Trophoblast cell (in vitro differentiated cells and primary cell): Measurements from ENCODE around the gene RRAGB.
"Not testable (repeated sequence)": the region's sequence is repeated elsewhere in the genome, so short reads cannot be mapped to it uniquely, and the experiment has no call there.

Experiments used
- DNase-seq, 2 donors: peaks; one replicate each; pipeline ENCODE4 v3.0.0-alpha.2; 2016
- H2AFZ ChIP-seq: 2 replicates; pipeline ENCODE4 v1.6.1; 2013; ENCODE audit warnings: low read length, moderate library complexity, mild to moderate bottlenecking; ENCODE audit not compliant: insufficient read depth, poor library complexity
- H2AK5ac ChIP-seq: 2 replicates; pipeline ENCODE4 v1.6.1; 2013; ENCODE audit warnings: mild to moderate bottlenecking, low read length
- H2BK120ac ChIP-seq: 2 replicates; pipeline ENCODE4 v1.6.1; 2013; ENCODE audit warnings: low read length, mild to moderate bottlenecking, moderate library complexity; ENCODE audit not compliant: insufficient read depth, poor library complexity
- H2BK12ac ChIP-seq: 2 replicates; pipeline ENCODE4 v1.6.1; 2013; ENCODE audit warnings: mild to moderate bottlenecking, low read length, moderate library complexity
- H2BK5ac ChIP-seq: 2 replicates; pipeline ENCODE4 v1.6.1; 2013; ENCODE audit warnings: low read length, low read depth, moderate library complexity, mild to moderate bottlenecking; ENCODE audit not compliant: poor library complexity
- H3K14ac ChIP-seq: 2 replicates; pipeline ENCODE4 v1.6.1; 2013; ENCODE audit warnings: mild to moderate bottlenecking, low read length
- H3K18ac ChIP-seq: 2 replicates; pipeline ENCODE4 v1.6.1; 2013; ENCODE audit warnings: mild to moderate bottlenecking, low read length
- H3K23ac ChIP-seq: 2 replicates; pipeline ENCODE4 v1.6.1; 2013; ENCODE audit warnings: low read length
- H3K27ac ChIP-seq: 2 replicates; pipeline ENCODE4 v1.5.1; 2013; ENCODE audit warnings: low read depth, mild to moderate bottlenecking, inconsistent platforms, low read length, moderate library complexity
- H3K27me3 ChIP-seq: 2 replicates; pipeline ENCODE4 v1.6.1; 2013; ENCODE audit warnings: inconsistent platforms, mild to moderate bottlenecking, low read length, moderate library complexity; ENCODE audit not compliant: insufficient read depth
- H3K36me3 ChIP-seq, 2 experiments: 1 replicate in 1 of 2; 2 replicates in 1 of 2; pipeline ENCODE4 v1.6.1; 2013; ENCODE audit warnings: low read length in 2 of 2, mild to moderate bottlenecking in 2 of 2, moderate library complexity in 1 of 2; ENCODE audit not compliant: insufficient read depth in 2 of 2, control insufficient read depth in 1 of 2
- H3K4ac ChIP-seq: 2 replicates; pipeline ENCODE4 v1.6.1; 2013; ENCODE audit warnings: low read depth, mild to moderate bottlenecking, low read length, moderate library complexity
- H3K4me1 ChIP-seq, 2 experiments: 1 replicate in 1 of 2; 2 replicates in 1 of 2; pipeline ENCODE4 v1.6.1; 2013; ENCODE audit warnings: low read length in 2 of 2, mild to moderate bottlenecking in 2 of 2, moderate library complexity in 1 of 2; ENCODE audit not compliant: insufficient read depth in 2 of 2, control insufficient read depth in 1 of 2
- H3K4me2 ChIP-seq: 2 replicates; pipeline ENCODE4 v1.6.1; 2013; ENCODE audit warnings: inconsistent platforms, mild to moderate bottlenecking, low read length, moderate library complexity
- H3K4me3 ChIP-seq: 2 replicates; pipeline ENCODE4 v1.5.1; 2013; ENCODE audit warnings: mild to moderate bottlenecking, low read depth, low read length, inconsistent platforms
- H3K79me1 ChIP-seq: one replicate; pipeline ENCODE4 v1.6.1; 2013; ENCODE audit warnings: low read length
- H3K79me2 ChIP-seq: 2 replicates; pipeline ENCODE4 v1.6.1; 2013; ENCODE audit warnings: low read length, mild to moderate bottlenecking; ENCODE audit not compliant: control insufficient read depth, insufficient read depth, poor library complexity
- H3K9ac ChIP-seq: 2 replicates; pipeline ENCODE4 v1.6.1; 2013; ENCODE audit warnings: mild to moderate bottlenecking, low read length
- H3K9me3 ChIP-seq: 2 replicates; pipeline ENCODE4 v1.6.1; 2013; ENCODE audit warnings: low read depth, mild to moderate bottlenecking, control low read depth, inconsistent platforms, low read length; ENCODE audit not compliant: insufficient read depth
- H4K12ac ChIP-seq: 2 replicates; pipeline ENCODE4 v1.6.1; 2013; ENCODE audit warnings: low read depth, mild to moderate bottlenecking, low read length, moderate library complexity
- H4K8ac ChIP-seq: 2 replicates; pipeline ENCODE4 v1.6.1; 2013; ENCODE audit warnings: low read depth, mild to moderate bottlenecking, low read length, moderate library complexity
- H4K91ac ChIP-seq: one replicate; pipeline ENCODE4 v1.6.1; 2013; ENCODE audit warnings: low read depth, mild to moderate bottlenecking, low read length, moderate library complexity
- WGBS: extraction: QIAGEN DNeasy Blood & Tissue Kit; methylation state at CpG from one replicate; pipeline ENCODE4 v1.1.7; 2013; ENCODE audit warnings: missing lambda C conversion rate; ENCODE audit not compliant: insufficient read length, insufficient coverage; ENCODE audit errors: extremely low coverage; 5-methylcytosine and 5-hydroxymethylcytosine counted together

Gene RRAGB

DNA sequence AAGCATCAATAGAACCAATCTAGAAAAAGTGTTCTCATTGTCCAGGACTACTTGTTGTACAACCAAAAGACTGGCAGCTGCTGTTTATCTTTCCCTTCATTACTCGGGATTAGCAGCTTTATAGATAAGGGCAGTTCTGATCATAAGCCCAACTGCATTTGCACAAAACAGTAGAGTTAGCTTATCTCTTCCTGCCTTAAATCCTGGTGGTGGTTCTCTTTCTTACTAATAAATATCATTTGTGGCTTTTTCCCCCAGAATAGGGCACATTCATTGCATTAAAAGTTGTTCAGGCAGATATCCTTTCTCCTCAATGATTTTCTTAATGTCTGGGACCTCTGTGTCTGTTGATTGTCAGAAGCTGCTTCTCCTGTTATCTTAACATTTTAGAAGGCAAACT is 20.2 kb upstream of the RRAGB start:
- Histone ChIP-seq H3K9ac (no peak overlapping the region), H4K91ac (no peak overlapping the region), H3K23ac (no peak overlapping the region), H3K14ac (no peak overlapping the region), H3K18ac (no peak overlapping the region), H3K4me1 (no peaks in the 10 kb centered on the region), H2AK5ac (no peak overlapping the region), H3K27ac (no peak overlapping the region), H3K9me3 (peaks cover 4% of the 10 kb centered on the region), H3K36me3 (no peaks in the 10 kb centered on the region), H4K12ac (no peak overlapping the region), H2BK12ac (no peak overlapping the region), H3K4me2 (no peak overlapping the region), H3K79me1 (no peaks in the 10 kb centered on the region), H3K4ac (no peak overlapping the region), H2AFZ (no peak overlapping the region), H3K79me2 (no peaks in the 10 kb centered on the region), H4K8ac (no peak overlapping the region), H2BK5ac (no peak overlapping the region), H3K27me3 (no peaks in the 10 kb centered on the region), H2BK120ac (no peak overlapping the region), H3K4me3 (no peak overlapping the region)
- DNase-seq, result no peak
- no CpG with 5 or more reads among the region's 1 CpG for WGBS

DNA sequence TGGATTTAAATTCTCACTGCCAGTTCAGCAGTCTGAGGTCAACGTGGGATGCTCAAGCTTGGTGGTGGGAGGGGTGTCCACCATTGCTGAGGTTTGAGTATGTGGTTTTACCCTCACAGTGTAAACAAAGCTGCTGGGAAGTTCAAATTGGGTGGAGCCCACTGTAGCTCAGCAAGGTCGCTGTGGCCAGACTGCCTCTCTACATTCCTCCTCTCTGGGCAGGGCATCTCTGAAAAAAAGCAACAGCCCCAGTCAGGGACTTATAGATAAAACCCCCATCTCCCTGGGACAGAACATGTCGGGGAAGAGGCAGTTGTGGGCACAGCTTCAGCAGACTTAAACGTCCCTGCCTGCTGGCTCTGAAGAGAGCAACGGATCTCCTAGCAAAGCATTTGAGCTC is 14.9 kb upstream of the RRAGB start:
- Histone ChIP-seq H3K18ac (no peak overlapping the region), H3K27ac (no peak overlapping the region), H3K79me1 (no peaks in the 10 kb centered on the region), H2AK5ac (no peak overlapping the region), H3K4me2 (no peak overlapping the region), H4K8ac (no peak overlapping the region), H2BK120ac (no peak overlapping the region), H3K9me3 (peaks cover 6% of the 10 kb centered on the region), H3K36me3 (no peaks in the 10 kb centered on the region), H4K12ac (no peak overlapping the region), H2AFZ (no peak overlapping the region), H3K9ac (no peak overlapping the region), H3K4me3 (no peak overlapping the region), H3K14ac (no peak overlapping the region), H2BK5ac (no peak overlapping the region), H3K79me2 (no peaks in the 10 kb centered on the region), H2BK12ac (no peak overlapping the region), H3K4ac (no peak overlapping the region), H3K4me1 (no peaks in the 10 kb centered on the region), H3K27me3 (no peaks in the 10 kb centered on the region), H4K91ac (no peak overlapping the region), H3K23ac (no peak overlapping the region)
- WGBS, result no CpG with 5 or more reads among the region's 5 CpGs
- DNase-seq, result no peak

DNA sequence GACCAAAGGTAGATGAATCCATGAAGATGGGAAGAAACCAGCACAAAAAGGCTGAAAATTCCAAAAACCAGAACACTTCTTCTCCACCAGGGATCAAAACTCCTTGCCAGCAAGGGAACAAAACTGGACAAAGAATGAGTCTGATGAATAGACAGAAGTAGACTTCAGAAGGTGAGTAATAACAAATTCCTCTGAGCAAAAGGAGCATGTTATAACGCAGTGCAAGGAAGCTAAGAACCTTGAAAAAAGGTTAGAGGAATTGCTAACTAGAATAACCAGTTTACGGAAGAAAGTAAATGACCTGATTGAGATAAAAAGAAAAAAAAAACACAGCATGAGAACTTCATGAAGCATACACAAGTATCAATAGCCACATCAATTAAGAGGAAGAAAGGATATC is 14.1 kb upstream of the RRAGB start:
- H4K91ac ChIP-seq, H3K4me1 ChIP-seq, H2BK120ac ChIP-seq, H3K79me2 ChIP-seq, H4K8ac ChIP-seq, H3K27ac ChIP-seq, H3K4me2 ChIP-seq, H3K9ac ChIP-seq, H2BK5ac ChIP-seq, H2AFZ ChIP-seq, H3K4me3 ChIP-seq, H3K23ac ChIP-seq, H4K12ac ChIP-seq, H3K36me3 ChIP-seq, H3K9me3 ChIP-seq, H3K4ac ChIP-seq, H2BK12ac ChIP-seq, H3K14ac ChIP-seq, H3K79me1 ChIP-seq, H3K18ac ChIP-seq, H2AK5ac ChIP-seq, H3K27me3 ChIP-seq: not testable (repeated sequence)
- DNase-seq, result peak in 1 of 2 donors; percentile 4
- WGBS, result no CpG with 5 or more reads among the region's 2 CpGs

DNA sequence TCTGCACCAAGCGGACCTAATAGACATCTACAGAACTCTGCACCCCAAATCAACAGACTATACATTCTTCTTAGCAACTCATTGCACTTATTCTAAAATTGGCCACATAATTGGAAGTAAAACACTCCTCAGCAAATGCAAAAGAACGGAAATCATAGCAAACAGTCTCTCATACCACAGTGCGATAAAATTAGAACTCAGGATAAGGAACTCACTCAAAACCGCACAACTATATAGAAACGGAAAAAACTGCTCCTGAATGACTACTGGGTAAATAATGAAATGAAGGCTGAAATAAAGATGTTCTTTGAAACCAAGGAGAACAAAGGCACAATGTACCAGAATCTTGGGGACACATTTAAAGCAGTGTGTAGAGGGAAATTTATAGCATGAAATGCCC is 12.5 kb upstream of the RRAGB start:
- not testable (repeated sequence) for H2AK5ac ChIP-seq, H3K27me3 ChIP-seq, H2BK12ac ChIP-seq, DNase-seq, H3K4ac ChIP-seq, H3K4me3 ChIP-seq, H2BK5ac ChIP-seq, H2AFZ ChIP-seq, H3K14ac ChIP-seq, H3K18ac ChIP-seq, H3K79me1 ChIP-seq, H3K4me2 ChIP-seq, H3K36me3 ChIP-seq, H3K79me2 ChIP-seq, H4K12ac ChIP-seq, H3K4me1 ChIP-seq, H3K23ac ChIP-seq, H3K27ac ChIP-seq, H4K91ac ChIP-seq, H2BK120ac ChIP-seq, H3K9ac ChIP-seq, H4K8ac ChIP-seq, H3K9me3 ChIP-seq
- no CpG with 5 or more reads among the region's 5 CpGs for WGBS
